Neuronal stem cell (in vitro differentiated cells): ENCODE results near the gene OBSCN.

Source experiments
- DNase-seq: peaks from one replicate; pipeline ENCODE4 v3.0.0-alpha.2; 2013; ENCODE audit warnings: low spot score
- H2AFZ ChIP-seq: one replicate; pipeline ENCODE4 v1.6.1; 2013; ENCODE audit warnings: mild to moderate bottlenecking, low read length, inconsistent platforms
- H2AK5ac ChIP-seq: 2 replicates; pipeline ENCODE4 v1.6.1; 2013; ENCODE audit warnings: low read depth, mild to moderate bottlenecking, inconsistent platforms, low read length, moderate library complexity, mixed read lengths
- H2BK120ac ChIP-seq: 2 replicates; pipeline ENCODE4 v1.6.1; 2013; ENCODE audit warnings: low read depth, mild to moderate bottlenecking, inconsistent platforms, low read length, moderate library complexity, mixed read lengths
- H2BK12ac ChIP-seq: one replicate; pipeline ENCODE4 v1.6.1; 2013; ENCODE audit warnings: low read length, inconsistent platforms
- H2BK15ac ChIP-seq: 2 replicates; pipeline ENCODE4 v1.6.1; 2013; ENCODE audit warnings: mild to moderate bottlenecking, low read length, inconsistent platforms, mixed read lengths
- H2BK5ac ChIP-seq: one replicate; pipeline ENCODE4 v1.6.1; 2013; ENCODE audit warnings: inconsistent platforms, mild to moderate bottlenecking, low read length, moderate library complexity
- H3K14ac ChIP-seq: one replicate; pipeline ENCODE4 v1.6.1; 2013; ENCODE audit warnings: low read length, inconsistent platforms
- H3K18ac ChIP-seq: 2 replicates; pipeline ENCODE4 v1.6.1; 2013; ENCODE audit warnings: low read length, inconsistent platforms
- H3K23ac ChIP-seq: 2 replicates; pipeline ENCODE4 v1.6.1; 2013; ENCODE audit warnings: low read depth, mild to moderate bottlenecking, mixed read lengths, low read length, inconsistent platforms; ENCODE audit not compliant: poor library complexity
- H3K27ac ChIP-seq: replicated peaks from 3 replicates; pipeline ENCODE4 v1.5.1; 2013; ENCODE audit warnings: low read length, inconsistent platforms
- H3K27me3 ChIP-seq, 3 experiments: 2 replicates each; pipeline ENCODE4 v1.6.1; 2013; ENCODE audit warnings: low read length in 3 of 3, mild to moderate bottlenecking in 2 of 3, inconsistent platforms in 1 of 3, low read depth in 1 of 3, mixed read lengths in 1 of 3, moderate library complexity in 1 of 3; ENCODE audit not compliant: control insufficient read depth in 3 of 3, insufficient read depth in 3 of 3
- H3K36me3 ChIP-seq, 2 donors: replicated peaks in 1 of 2; 2 replicates each; pipeline ENCODE4 v1.6.1; 2013; ENCODE audit warnings: low read length in 2 of 2; ENCODE audit not compliant: control insufficient read depth in 2 of 2, insufficient read depth in 2 of 2
- H3K4ac ChIP-seq: 2 replicates; pipeline ENCODE4 v1.6.1; 2013; ENCODE audit warnings: inconsistent platforms, mild to moderate bottlenecking, low read length, moderate library complexity
- H3K4me1 ChIP-seq, 2 donors: 1 replicate in 1 of 2; 2 replicates in 1 of 2; pipeline ENCODE4 v1.6.1; 2013; ENCODE audit warnings: low read length in 2 of 2, low read depth in 1 of 2; ENCODE audit not compliant: control insufficient read depth in 2 of 2, insufficient read depth in 1 of 2
- H3K4me2 ChIP-seq: one replicate; pipeline ENCODE4 v1.6.1; 2013; ENCODE audit warnings: mild to moderate bottlenecking, low read length, inconsistent platforms; ENCODE audit not compliant: insufficient read depth, poor library complexity, severe bottlenecking
- H3K4me3 ChIP-seq, 2 donors: 2 replicates each; pipeline ENCODE4 v1.5.1; 2013; ENCODE audit warnings: low read length in 2 of 2, mild to moderate bottlenecking in 2 of 2, inconsistent platforms in 1 of 2, moderate library complexity in 1 of 2
- H3K79me1 ChIP-seq: one replicate; pipeline ENCODE4 v1.6.1; 2013; ENCODE audit warnings: low read depth, mild to moderate bottlenecking, inconsistent platforms, low read length, moderate library complexity
- H3K9ac ChIP-seq: one replicate; pipeline ENCODE4 v1.6.1; 2013; ENCODE audit warnings: mild to moderate bottlenecking, low read depth, low read length, inconsistent platforms; ENCODE audit not compliant: poor library complexity
- H3K9me3 ChIP-seq, 2 donors: replicated peaks in 1 of 2; 2 replicates each; pipeline versions ENCODE3 to v1.6.1; 2013; ENCODE audit warnings: low read length in 2 of 2, mild to moderate bottlenecking in 2 of 2, inconsistent platforms in 1 of 2, low read depth in 1 of 2, mixed read lengths in 1 of 2, moderate library complexity in 1 of 2; ENCODE audit not compliant: control insufficient read depth in 2 of 2, insufficient read depth in 1 of 2
- H4K8ac ChIP-seq: one replicate; pipeline ENCODE4 v1.6.1; 2013; ENCODE audit warnings: low read depth, mild to moderate bottlenecking, inconsistent platforms, low read length, moderate library complexity
- H4K91ac ChIP-seq: one replicate; pipeline ENCODE4 v1.6.1; 2013; ENCODE audit warnings: low read length, low read depth, mild to moderate bottlenecking, inconsistent platforms; ENCODE audit not compliant: poor library complexity
- WGBS, 2 donors: extraction: QIAGEN DNeasy Blood & Tissue Kit; methylation state at CpG; one replicate each; pipeline ENCODE4 v1.1.7; 2013; ENCODE audit warnings: missing lambda C conversion rate in 2 of 2, mixed read lengths in 1 of 2; ENCODE audit not compliant: insufficient read length in 2 of 2, insufficient replicate concordance in 1 of 2; ENCODE audit errors: extremely low coverage in 2 of 2; 5-methylcytosine and 5-hydroxymethylcytosine counted together

OBSCN gene

GRCh38 chr1:228321435-228321834 is 113.6 kb downstream of the OBSCN start:
- DNase-seq, result no peak
- no peaks in the 10 kb centered on the region for H3K4me1 ChIP-seq
- peaks cover 0 to 9% of the 10 kb centered on the region in 2 donors for H3K9me3 ChIP-seq
- H3K27me3 ChIP-seq, result no peaks in the 10 kb centered on the region
- H3K36me3 ChIP-seq, result peaks cover 0 to 46% of the 10 kb centered on the region in 2 donors
- H2BK120ac ChIP-seq, result no peak overlapping the region
- no peak overlapping the region for H2BK15ac ChIP-seq
- H2BK5ac ChIP-seq, result peak overlapping the region; percentile 4
- no peak overlapping the region for H2AK5ac ChIP-seq
- H3K27ac ChIP-seq, result no peak overlapping the region
- H3K23ac ChIP-seq, result peak overlapping the region; percentile 57
- no CpG with 5 or more reads among the region's 11 CpGs for WGBS, 2 donors
- H2AFZ ChIP-seq, result no peak overlapping the region
- H3K9ac ChIP-seq, result peak overlapping the region; percentile 38
- H3K14ac ChIP-seq, result peak overlapping the region; percentile 33
- H3K4ac ChIP-seq, result no peak overlapping the region
- H3K4me2 ChIP-seq, result no peak overlapping the region
- H3K79me1 ChIP-seq, result no peaks in the 10 kb centered on the region
- H3K4me3 ChIP-seq, result peak overlapping the region in 1 of 2 donors; percentile 55
- H4K8ac ChIP-seq, result no peak overlapping the region
- H2BK12ac ChIP-seq, result no peak overlapping the region
- no peak overlapping the region for H4K91ac ChIP-seq
- H3K18ac ChIP-seq, result no peak overlapping the region

DNA sequence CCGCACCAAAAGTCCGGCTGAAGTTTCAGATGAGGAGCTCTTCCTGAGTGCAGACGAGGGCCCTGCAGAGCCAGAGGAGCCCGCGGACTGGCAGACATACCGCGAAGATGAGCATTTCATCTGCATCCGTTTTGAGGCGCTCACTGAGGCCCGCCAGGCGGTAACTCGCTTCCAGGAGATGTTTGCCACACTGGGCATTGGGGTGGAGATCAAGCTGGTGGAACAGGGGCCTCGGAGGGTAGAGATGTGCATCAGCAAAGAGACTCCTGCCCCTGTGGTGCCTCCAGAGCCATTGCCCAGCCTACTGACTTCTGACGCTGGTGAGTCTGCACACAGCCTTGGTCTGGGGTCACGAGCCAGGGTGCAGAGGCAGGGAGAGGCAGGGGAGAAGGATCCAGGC is 114.1 kb downstream of the OBSCN start:
- no peak overlapping the region for H2AK5ac ChIP-seq
- WGBS, 2 donors, result no CpG with 5 or more reads among the region's 15 CpGs
- H2BK12ac ChIP-seq, result no peak overlapping the region
- peaks cover 0 to 46% of the 10 kb centered on the region in 2 donors for H3K36me3 ChIP-seq
- H2BK5ac ChIP-seq, result peak overlapping the region; percentile 4
- H3K9ac ChIP-seq, result no peak overlapping the region
- no peak overlapping the region for H3K18ac ChIP-seq
- H2BK120ac ChIP-seq, result no peak overlapping the region
- H3K14ac ChIP-seq, result peak overlapping the region; percentile 33
- no peak overlapping the region for H2AFZ ChIP-seq
- no peak overlapping the region for H3K4me2 ChIP-seq
- no peak overlapping the region for H2BK15ac ChIP-seq
- H4K91ac ChIP-seq, result no peak overlapping the region
- no peak for DNase-seq
- H3K4ac ChIP-seq, result no peak overlapping the region
- no peaks in the 10 kb centered on the region for H3K27me3 ChIP-seq
- no peak overlapping the region for H4K8ac ChIP-seq
- no peaks in the 10 kb centered on the region for H3K4me1 ChIP-seq
- no peak overlapping the region for H3K4me3 ChIP-seq
- H3K79me1 ChIP-seq, result no peaks in the 10 kb centered on the region
- H3K9me3 ChIP-seq, result peaks cover 0 to 9% of the 10 kb centered on the region in 2 donors
- peak overlapping the region; percentile 82 for H3K23ac ChIP-seq
- H3K27ac ChIP-seq, result no peak overlapping the region

- no peak overlapping the region for H3K4ac ChIP-seq
- no peak overlapping the region for H2BK5ac ChIP-seq
- no peak overlapping the region for H2AK5ac ChIP-seq
- no peak overlapping the region for H3K18ac ChIP-seq
- H4K91ac ChIP-seq, result no peak overlapping the region
- H3K14ac ChIP-seq, result no peak overlapping the region
- peaks cover 0 to 43% of the 10 kb centered on the region in 2 donors for H3K36me3 ChIP-seq
- no peak overlapping the region for H2AFZ ChIP-seq
- no peaks in the 10 kb centered on the region for H3K79me1 ChIP-seq
- peaks cover 0 to 9% of the 10 kb centered on the region in 2 donors for H3K9me3 ChIP-seq
- no peak overlapping the region for H2BK120ac ChIP-seq
- no peak overlapping the region for H2BK12ac ChIP-seq
- H2BK15ac ChIP-seq, result no peak overlapping the region
- DNase-seq, result no peak
- no peak overlapping the region for H4K8ac ChIP-seq
- no peak overlapping the region for H3K4me3 ChIP-seq
- no peak overlapping the region for H3K9ac ChIP-seq
- no peak overlapping the region for H3K4me2 ChIP-seq
- no CpG with 5 or more reads among the region's 9 CpGs for WGBS, 2 donors
- H3K4me1 ChIP-seq, result no peaks in the 10 kb centered on the region
- no peak overlapping the region for H3K23ac ChIP-seq
- H3K27me3 ChIP-seq, result no peaks in the 10 kb centered on the region
- no peak overlapping the region for H3K27ac ChIP-seq
These were observed 115.6 kb downstream of the OBSCN start for GRCh38 chr1:228323401-228323800.

DNA sequence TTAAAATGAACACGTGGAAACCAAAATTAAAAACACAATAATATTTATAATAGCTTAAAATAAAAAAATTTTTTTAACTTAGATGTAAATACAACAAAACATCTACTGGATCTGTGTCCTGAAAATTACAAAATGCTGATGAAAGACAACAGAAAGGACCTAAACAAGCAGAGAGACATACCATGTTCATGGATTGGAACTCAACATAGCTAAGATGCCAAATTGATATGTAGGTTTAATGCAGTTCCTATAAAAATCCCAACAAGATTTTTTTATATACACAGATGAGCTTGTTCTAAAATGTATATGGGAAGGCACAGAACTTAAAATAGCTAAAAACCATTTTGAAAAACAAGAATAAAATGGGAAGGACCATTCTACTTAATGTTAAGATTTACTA is 117.4 kb downstream of the OBSCN start:
- no peaks in the 10 kb centered on the region for H3K27me3 ChIP-seq
- no peaks in the 10 kb centered on the region for H3K79me1 ChIP-seq
- H3K4ac ChIP-seq, result no peak overlapping the region
- no peak overlapping the region for H2BK5ac ChIP-seq
- H3K27ac ChIP-seq, result no peak overlapping the region
- H3K36me3 ChIP-seq, result peaks cover 0 to 33% of the 10 kb centered on the region in 2 donors
- H3K9ac ChIP-seq, result no peak overlapping the region
- peaks cover 0 to 5% of the 10 kb centered on the region in 2 donors for H3K9me3 ChIP-seq
- no peak overlapping the region for H3K4me3 ChIP-seq
- no peak overlapping the region for H3K23ac ChIP-seq
- no peak overlapping the region for H2AFZ ChIP-seq
- no peak overlapping the region for H2AK5ac ChIP-seq
- no peak overlapping the region for H3K18ac ChIP-seq
- H3K4me2 ChIP-seq, result no peak overlapping the region
- no peak overlapping the region for H2BK15ac ChIP-seq
- H4K91ac ChIP-seq, result no peak overlapping the region
- no CpG with 5 or more reads among the region's 1 CpG for WGBS, 2 donors
- DNase-seq, result no peak
- no peak overlapping the region for H2BK120ac ChIP-seq
- H4K8ac ChIP-seq, result no peak overlapping the region
- no peaks in the 10 kb centered on the region for H3K4me1 ChIP-seq
- H2BK12ac ChIP-seq, result no peak overlapping the region
- H3K14ac ChIP-seq, result no peak overlapping the region
